HCT116 (cell line): ENCODE results near the gene TMEM132D. TPM values are rescaled to one million over a fixed set of nuclear protein-coding genes. Genes with fewer than 3 reads are reported as not detected.

ENCODE experiments used
- ATAC-seq: fragments of 200-7000 bp; cut with Tn5 transposase; 2 replicates; pipeline ENCODE4 v1.9.1; 2020; ENCODE audit warnings: mild to moderate bottlenecking, moderate library complexity
- BruUV-seq: library from RNA; stranded (reverse); fragments of 400-500 nt; replicated peaks from 2 replicates; lab custom pipeline; 2021; lab: Mats Ljungman, UMichigan
- CTCF ChIA-PET: fragments of 300-600 bp; sonication (Branson Sonifier 250); formaldehyde crosslinking; loops from one replicate; lab custom pipeline; 2021; ENCODE audit warnings: antibody characterized with exemption; lab: Charles Lee
- POLR2A ChIA-PET: fragments of 300-600, 350-600 bp; sonication (Branson Sonifier 250); formaldehyde crosslinking; loops from one replicate; lab custom pipeline; 2021; ENCODE audit warnings: antibody characterized with exemption; lab: Charles Lee
- RAD21 ChIA-PET, 2 experiments: fragments of 300-600 bp; sonication (Branson Sonifier 250); formaldehyde crosslinking; loops; one replicate each; lab custom pipeline; 2023; ENCODE audit warnings: low total read pairs in 2 of 2; ENCODE audit not compliant: uncharacterized antibody in 2 of 2, unreplicated experiment in 2 of 2, low non-redundant PET in 1 of 2; lab: Charles Lee
- DNase-seq: peaks from one replicate; pipeline ENCODE4 v3.0.0-alpha.2; 2010; ENCODE audit warnings: low read depth, low spot score
- H2AFZ ChIP-seq: fragments of 200-600 bp; shearing (Covaris generic), sonication (generic); 2 replicates; pipeline ENCODE4 v1.6.1; 2017; ENCODE audit warnings: low read depth, mixed run types, mixed read lengths, antibody characterized with exemption, low read length; ENCODE audit not compliant: poor library complexity, severe bottlenecking
- H3K27ac ChIP-seq: 2 replicates; pipeline ENCODE4 v1.5.1; 2012; ENCODE audit warnings: low read depth, low read length
- H3K27me3 ChIP-seq: fragments of 200-600 bp; sonication (generic); 2 replicates; pipeline ENCODE4 v1.6.1; 2016; ENCODE audit warnings: mixed run types, low read length, mixed read lengths; ENCODE audit not compliant: insufficient read depth
- H3K36me3 ChIP-seq, 2 experiments: fragments of 200-500 bp in 1 of 2; fragments of 200-600 bp in 1 of 2; sonication (Bioruptor generic) in 1 of 2; sonication (generic) in 1 of 2; 2 replicates each; pipeline versions ENCODE4 v1.5.1 to v1.6.1; 2014 to 2016; ENCODE audit warnings: low read length in 2 of 2, inconsistent platforms in 1 of 2, mixed read lengths in 1 of 2, mixed run types in 1 of 2; ENCODE audit not compliant: insufficient read depth in 2 of 2, control insufficient read depth in 1 of 2
- H3K4me1 ChIP-seq, 2 experiments: fragments of 200-600 bp in 1 of 2; sonication (generic) in 1 of 2; 2 replicates each; pipeline versions ENCODE4 v1.5.1 to v1.6.1; 2012 to 2017; ENCODE audit warnings: low read length in 2 of 2, inconsistent platforms in 1 of 2, mild to moderate bottlenecking in 1 of 2, mixed read lengths in 1 of 2, mixed run types in 1 of 2, moderate library complexity in 1 of 2; ENCODE audit not compliant: insufficient read depth in 2 of 2, control insufficient read depth in 1 of 2
- H3K4me2 ChIP-seq: fragments of 200-600 bp; sonication (generic); 2 replicates; pipeline ENCODE4 v1.6.1; 2017; ENCODE audit warnings: mixed run types, low read length, mixed read lengths
- H3K4me3 ChIP-seq, 2 experiments: fragments of 200-600 bp in 1 of 2; sonication (generic) in 1 of 2; replicated peaks in 1 of 2; 2 replicates each; pipeline ENCODE4 v1.5.1; 2011 to 2016; ENCODE audit warnings: low read length in 2 of 2, control low read depth in 1 of 2, low read depth in 1 of 2, mild to moderate bottlenecking in 1 of 2, mixed read lengths in 1 of 2, mixed run types in 1 of 2
- H3K79me2 ChIP-seq: fragments of 200-600 bp; sonication (generic); 2 replicates; pipeline ENCODE4 v1.6.1; 2017; ENCODE audit warnings: mild to moderate bottlenecking, mixed run types, low read length, moderate library complexity, mixed read lengths; ENCODE audit not compliant: insufficient read depth
- H3K9ac ChIP-seq: fragments of 200-600 bp; sonication (generic); 2 replicates; pipeline ENCODE4 v1.6.1; 2016; ENCODE audit warnings: low read length, mixed read lengths
- H3K9me2 ChIP-seq: fragments of 200-600 bp; sonication (generic), shearing (Covaris generic); 2 replicates; pipeline ENCODE4 v1.6.1; 2017; ENCODE audit warnings: mixed run types, mild to moderate bottlenecking, moderate library complexity; ENCODE audit not compliant: insufficient read depth
- H3K9me3 ChIP-seq, 2 experiments: fragments of 200-500 bp in 1 of 2; fragments of 200-600 bp in 1 of 2; sonication (Bioruptor generic) in 1 of 2; sonication (generic) in 1 of 2; 2 replicates each; pipeline ENCODE4 v1.6.1; 2014 to 2017; ENCODE audit warnings: low read length in 2 of 2, mixed read lengths in 2 of 2, inconsistent platforms in 1 of 2, low read depth in 1 of 2, mild to moderate bottlenecking in 1 of 2, mixed run types in 1 of 2, moderate library complexity in 1 of 2; ENCODE audit not compliant: control insufficient read depth in 1 of 2, insufficient read depth in 1 of 2
- H4K20me1 ChIP-seq: fragments of 200-600 bp; sonication (generic), shearing (Covaris generic); 2 replicates; pipeline ENCODE4 v1.6.1; 2017; ENCODE audit warnings: mixed run types, mild to moderate bottlenecking, moderate library complexity; ENCODE audit not compliant: insufficient read depth
- MAX ChIP-seq: IDR thresholded peaks from 2 replicates; pipeline ENCODE4 v1.6.1; 2012
- REST ChIP-seq: IDR thresholded peaks from 2 replicates; pipeline ENCODE4 v1.6.1; 2012; ENCODE audit warnings: low read depth
- intact Hi-C: fragments of 100-400 bp; cut with micrococcal nuclease; formaldehyde crosslinking; loops from 2 replicates; pipeline ENCODE4 v1.10.0; 2022
- total RNA-seq: library from RNA; stranded (reverse); gene quantifications from one replicate; pipeline ENCODE4 v1.2.1, GENCODE V29; 2021; ENCODE audit not compliant: unreplicated experiment
- TF ChIP-seq, protein P1 (sequence below): IDR thresholded peaks from 2 replicates; pipeline ENCODE4 v1.6.1; 2011; ENCODE audit warnings: mild to moderate bottlenecking, low read length, moderate library complexity; ENCODE audit not compliant: insufficient replicate concordance; ENCODE audit errors: extremely low read depth

TMEM132D gene
- total RNA-seq, 1 experiment from 2014 or later, result not detected

GRCh38 chr12:129729170-129729569 is 174.7 kb downstream of the TMEM132D start:
- no peak for DNase-seq
- Histone ChIP-seq H3K36me3 (no peaks in the 10 kb centered on the region), H3K27ac (no peak overlapping the region), H3K4me2 (no peak overlapping the region), H3K79me2 (no peaks in the 10 kb centered on the region), H3K4me1 (no peaks in the 10 kb centered on the region), H2AFZ (no peak overlapping the region), H3K9me3 (peaks cover 4 to 13% of the 10 kb centered on the region in 2 experiments; a peak in 2 of 4 replicates), H3K4me3 (no peak overlapping the region), H3K27me3 (no peaks in the 10 kb centered on the region), H3K9ac (no peak overlapping the region), H3K9me2 (no peaks in the 10 kb centered on the region), H4K20me1 (no peaks in the 10 kb centered on the region)
- CTCF ChIA-PET, result no interaction called here
- RAD21 ChIA-PET, result no interaction called here
- ATAC-seq, result no peak
- intact Hi-C loops, result no loop called here
- POLR2A ChIA-PET, result no interaction called here
- no peak for TF ChIP-seq REST
- no peak for TF ChIP-seq MAX
- TF ChIP-seq, protein P1, sequence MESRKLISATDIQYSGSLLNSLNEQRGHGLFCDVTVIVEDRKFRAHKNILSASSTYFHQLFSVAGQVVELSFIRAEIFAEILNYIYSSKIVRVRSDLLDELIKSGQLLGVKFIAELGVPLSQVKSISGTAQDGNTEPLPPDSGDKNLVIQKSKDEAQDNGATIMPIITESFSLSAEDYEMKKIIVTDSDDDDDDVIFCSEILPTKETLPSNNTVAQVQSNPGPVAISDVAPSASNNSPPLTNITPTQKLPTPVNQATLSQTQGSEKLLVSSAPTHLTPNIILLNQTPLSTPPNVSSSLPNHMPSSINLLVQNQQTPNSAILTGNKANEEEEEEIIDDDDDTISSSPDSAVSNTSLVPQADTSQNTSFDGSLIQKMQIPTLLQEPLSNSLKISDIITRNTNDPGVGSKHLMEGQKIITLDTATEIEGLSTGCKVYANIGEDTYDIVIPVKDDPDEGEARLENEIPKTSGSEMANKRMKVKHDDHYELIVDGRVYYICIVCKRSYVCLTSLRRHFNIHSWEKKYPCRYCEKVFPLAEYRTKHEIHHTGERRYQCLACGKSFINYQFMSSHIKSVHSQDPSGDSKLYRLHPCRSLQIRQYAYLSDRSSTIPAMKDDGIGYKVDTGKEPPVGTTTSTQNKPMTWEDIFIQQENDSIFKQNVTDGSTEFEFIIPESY, result no peak
- BruUV-seq, result no TSS peak
